Small intestine (tissue), 7 donors: ENCODE measurements around the gene C1QTNF3. TPM values are rescaled to one million over a fixed set of nuclear protein-coding genes. Genes with fewer than 3 reads are reported as not detected.
"Not testable (repeated sequence)": the region's sequence is repeated elsewhere in the genome, so short reads cannot be mapped to it uniquely, and the experiment has no call there.

ENCODE experiments used
- DNase-seq, 2 donors: peaks; one replicate each; pipeline versions ENCODE4 v3.0.0 to v3.0.0-alpha.2; 2013
- FAIRE-seq: peaks from 2 replicates; lab custom pipeline; 2012; peaks lifted over from hg19 to GRCh38; lab: Jason Lieb, UNC
- H3K27ac ChIP-seq, 3 donors: one replicate each; pipeline ENCODE4 v1.5.1; 2013; ENCODE audit warnings: low read length in 2 of 3, mild to moderate bottlenecking in 2 of 3, control low read depth in 1 of 3, inconsistent platforms in 1 of 3, low read depth in 1 of 3, moderate library complexity in 1 of 3
- H3K27me3 ChIP-seq, 3 donors: one replicate each; pipeline ENCODE4 v1.6.1; 2013; ENCODE audit warnings: low read length in 3 of 3, inconsistent platforms in 1 of 3; ENCODE audit not compliant: control insufficient read depth in 3 of 3, insufficient read depth in 3 of 3
- H3K36me3 ChIP-seq, 3 donors: one replicate each; pipeline ENCODE4 v1.6.1; 2013; ENCODE audit warnings: low read length in 3 of 3, inconsistent platforms in 1 of 3, low read depth in 1 of 3, mild to moderate bottlenecking in 1 of 3, moderate library complexity in 1 of 3; ENCODE audit not compliant: control insufficient read depth in 3 of 3, insufficient read depth in 2 of 3
- H3K4me1 ChIP-seq, 3 donors: one replicate each; pipeline ENCODE4 v1.6.1; 2013; ENCODE audit warnings: low read length in 2 of 3, inconsistent platforms in 1 of 3, low read depth in 1 of 3, mild to moderate bottlenecking in 1 of 3, moderate library complexity in 1 of 3; ENCODE audit not compliant: control insufficient read depth in 3 of 3, insufficient read depth in 2 of 3
- H3K4me3 ChIP-seq, 3 donors: one replicate each; pipeline ENCODE4 v1.5.1; 2013; ENCODE audit warnings: low read length in 3 of 3, control low read depth in 1 of 3, inconsistent platforms in 1 of 3, low read depth in 1 of 3, mild to moderate bottlenecking in 1 of 3, moderate library complexity in 1 of 3
- H3K9me3 ChIP-seq, 2 donors: one replicate each; pipeline ENCODE4 v1.6.1; 2013; ENCODE audit warnings: low read depth in 1 of 2, low read length in 1 of 2; ENCODE audit not compliant: control insufficient read depth in 2 of 2, insufficient read depth in 1 of 2
- WGBS, 3 donors: extraction: QIAGEN DNeasy Blood & Tissue Kit; methylation state at CpG; one replicate each; pipeline ENCODE4 v1.1.7; 2013; 5-methylcytosine and 5-hydroxymethylcytosine counted together
- polyA plus RNA-seq, 4 donors: library from polyadenylated mRNA; stranded (reverse) in 3 of 4; unstranded in 1 of 4; fragments of 200-250 nt in 3 of 4; fragments of 120-200 nt in 1 of 4; gene quantifications; one replicate each; pipeline versions ENCODE4 v1.2.1 to v1.2.3, GENCODE V29; 2013
- donor health status: healthy with polysubstance abuse.
- donor health status: control.
- donor health status: control.
- donor health status: Bipolar disorder and iron deficiency.
- donor health status: healthy.

Gene C1QTNF3
- polyA plus RNA-seq, 4 donors: 0.54 to 47.0 (median 3.5) TPM

- Histone ChIP-seq H3K27me3 (no peaks in the 10 kb centered on the region), H3K4me1 (peaks cover 0 to 15% (median 0%) of the 10 kb centered on the region in 3 donors), H3K36me3 (peaks cover 0 to 6% (median 0%) of the 10 kb centered on the region in 3 donors), H3K9me3 (peaks cover 0 to 3% of the 10 kb centered on the region in 2 donors), H3K27ac (no peak overlapping the region), H3K4me3 (no peak overlapping the region)
- WGBS, 3 donors: 95 to 99% (median 97%) methylated on average over 4 of the region's 4 CpGs
- DNase-seq (no peak), FAIRE-seq (no peak)
Observed at GRCh38 chr5:34038838-34039237, 4.2 kb downstream of the C1QTNF3 start.

- Histone ChIP-seq H3K9me3 (peaks cover 0 to 3% of the 10 kb centered on the region in 2 donors), H3K27me3 (no peaks in the 10 kb centered on the region), H3K4me1 (peaks cover 0 to 17% (median 0%) of the 10 kb centered on the region in 3 donors), H3K27ac (no peak overlapping the region), H3K36me3 (peaks cover 0 to 7% (median 0%) of the 10 kb centered on the region in 3 donors), H3K4me3 (no peak overlapping the region)
- FAIRE-seq (no peak), DNase-seq (no peak)
- 77 to 87% (median 86%) methylated on average over 2 of the region's 2 CpGs for WGBS, 3 donors
Observed at GRCh38 chr5:34038390-34038789, 4.6 kb downstream of the C1QTNF3 start.

GRCh38 chr5:34037726-34038125 lies 5.3 kb downstream of the C1QTNF3 start:
- WGBS, 3 donors: 69 to 91% (median 90%) methylated on average over 3 of the region's 3 CpGs
- no peak for FAIRE-seq
- Histone ChIP-seq H3K27me3 (no peaks in the 10 kb centered on the region), H3K4me1 (peaks cover 0 to 17% (median 0%) of the 10 kb centered on the region in 3 donors), H3K36me3 (peaks cover 0 to 10% (median 0%) of the 10 kb centered on the region in 3 donors), H3K27ac (peak overlapping the region in 1 of 3 donors; percentile 19), H3K4me3 (no peak overlapping the region), H3K9me3 (peaks cover 0 to 3% of the 10 kb centered on the region in 2 donors)
- no peak for DNase-seq

- Histone ChIP-seq H3K36me3 (peaks cover 0 to 10% (median 0%) of the 10 kb centered on the region in 3 donors), H3K9me3 (peaks cover 0 to 3% of the 10 kb centered on the region in 2 donors), H3K4me3 (no peak overlapping the region), H3K27ac (no peak overlapping the region), H3K4me1 (peaks cover 0 to 17% (median 0%) of the 10 kb centered on the region in 3 donors), H3K27me3 (no peaks in the 10 kb centered on the region)
- DNase-seq (no peak), FAIRE-seq (no peak)
- WGBS, 3 donors: 86 to 96% (median 87%) methylated on average over 2 of the region's 2 CpGs
Observed at GRCh38 chr5:34035756-34036155, 7.3 kb downstream of the C1QTNF3 start.

- FAIRE-seq (no peak), DNase-seq (peak; percentile 45 to 64)
- Histone ChIP-seq H3K36me3 (peaks cover 0 to 10% (median 0%) of the 10 kb centered on the region in 3 donors), H3K27ac (peak overlapping the region in 1 of 3 donors; percentile 41), H3K4me3 (no peak overlapping the region), H3K4me1 (peaks cover 0 to 17% (median 0%) of the 10 kb centered on the region in 3 donors), H3K27me3 (no peaks in the 10 kb centered on the region), H3K9me3 (peaks cover 0 to 3% of the 10 kb centered on the region in 2 donors)
- 72 to 88% (median 76%) methylated on average over 4 of the region's 4 CpGs for WGBS, 3 donors
Observed at GRCh38 chr5:34034534-34035327, 8.3 kb downstream of the C1QTNF3 start.

GRCh38 chr5:34031966-34032365 lies 11.0 kb downstream of the C1QTNF3 start:
- H3K27me3 ChIP-seq: no peaks in the 10 kb centered on the region
- H3K4me1 ChIP-seq: peaks cover 0 to 17% (median 0%) of the 10 kb centered on the region in 3 donors
- DNase-seq: no peak
- H3K27ac ChIP-seq: no peak overlapping the region
- FAIRE-seq: no peak
- H3K36me3 ChIP-seq: peaks cover 0 to 17% (median 0%) of the 10 kb centered on the region in 3 donors
- peaks cover 0 to 3% of the 10 kb centered on the region in 2 donors for H3K9me3 ChIP-seq
- no peak overlapping the region for H3K4me3 ChIP-seq
- 84 to 95% (median 92%) methylated on average over 3 of the region's 3 CpGs for WGBS, 3 donors

- Histone ChIP-seq H3K27ac (no peak overlapping the region), H3K4me1 (peaks cover 0 to 17% (median 0%) of the 10 kb centered on the region in 3 donors), H3K27me3 (no peaks in the 10 kb centered on the region), H3K9me3 (peaks cover 0 to 3% of the 10 kb centered on the region in 2 donors), H3K36me3 (peaks cover 0 to 20% (median 0%) of the 10 kb centered on the region in 3 donors), H3K4me3 (no peak overlapping the region)
- DNase-seq: no peak
- FAIRE-seq: no peak
- 71 to 94% (median 85%) methylated on average over 2 of the region's 2 CpGs for WGBS, 3 donors
Observed at GRCh38 chr5:34031117-34031516, 11.9 kb downstream of the C1QTNF3 start.

GRCh38 chr5:34030585-34030984 lies 12.4 kb downstream of the C1QTNF3 start:
- not testable (repeated sequence) for H3K27me3 ChIP-seq, H3K9me3 ChIP-seq, H3K4me3 ChIP-seq, H3K27ac ChIP-seq, FAIRE-seq, DNase-seq
- WGBS, 3 donors: 97 to 100% (median 100%) methylated on average over 2 of the region's 2 CpGs
- Histone ChIP-seq H3K36me3 (peaks cover 0 to 22% (median 0%) of the 10 kb centered on the region in 3 donors), H3K4me1 (peaks cover 0 to 17% (median 0%) of the 10 kb centered on the region in 3 donors)
